ENCODE results near the gene ATP8A2.

GRCh38 chr13:25901460-25902376 lies 529.9 kb downstream of the ATP8A2 start:
- TF ChIP-seq CTCF (IDR thresholded peaks at IDR 0.05) (no peak), ZFX (IDR thresholded peaks at IDR 0.05; ENCODE audit: borderline replicate concordance) (no peak)

Data from 22Rv1 (cell line).